ENCODE measurements around the gene SERTM1. TPM values are rescaled to one million over a fixed set of nuclear protein-coding genes. Genes with fewer than 3 reads are reported as not detected.

Gene SERTM1
- total RNA-seq, 2 donors from 2014 or later: not detected

DNA sequence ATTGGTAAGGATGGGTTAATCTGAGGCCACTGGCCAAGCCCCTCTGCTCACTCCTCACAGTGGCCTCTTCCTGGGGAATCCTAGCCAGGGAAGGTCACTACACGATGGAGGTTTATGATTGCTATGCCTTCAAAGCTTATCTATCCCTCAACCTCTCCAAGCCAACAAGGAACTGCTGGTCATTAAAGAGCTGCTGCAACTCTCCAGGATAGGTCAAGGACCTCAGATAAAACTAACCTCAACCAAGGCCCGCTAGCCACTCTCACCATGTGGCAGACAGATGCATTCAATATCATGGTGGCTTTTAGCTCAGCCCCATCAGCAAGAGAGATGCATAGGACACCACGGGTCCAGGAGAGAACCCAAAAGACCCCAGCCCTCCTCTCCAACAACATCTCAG is 71.6 kb downstream of the SERTM1 start:
- Mint-ChIP-seq H3K36me3 (no peaks in the 10 kb centered on the region), H3K27ac (no peak overlapping the region), H3K9me3 (peaks cover 0 to 8% of the 10 kb centered on the region in 2 donors)
- ATAC-seq: no peak
- no peak for DNase-seq (ENCODE audit: low spot score in 2 of 2)

DNA sequence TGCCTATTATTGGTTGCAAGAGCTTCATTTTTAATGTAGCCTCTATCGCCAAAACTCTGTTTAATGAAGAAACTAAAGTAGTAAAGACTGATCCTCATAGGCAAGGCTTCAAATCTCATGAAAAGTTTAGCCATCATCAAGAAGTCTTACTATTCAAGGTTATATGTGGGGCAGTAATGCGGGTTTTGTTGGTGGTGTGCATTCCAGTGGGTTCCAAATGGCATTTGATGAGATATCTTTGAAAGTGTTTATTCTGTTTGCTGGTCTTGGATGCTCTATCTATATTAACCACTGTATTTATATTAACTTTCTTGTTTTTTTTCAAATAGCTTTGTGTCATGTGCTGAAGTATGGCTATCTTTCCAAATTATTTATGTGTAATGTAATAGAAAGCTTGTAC is 72.2 kb downstream of the SERTM1 start:
- ATAC-seq (no peak), DNase-seq (ENCODE audit: low spot score in 2 of 2) (no peak)
- H3K9me3 Mint-ChIP-seq: peaks cover 0 to 8% of the 10 kb centered on the region in 2 donors
- H3K27ac Mint-ChIP-seq: no peak overlapping the region
- H3K36me3 Mint-ChIP-seq: no peaks in the 10 kb centered on the region

Other genes with a start within 250 kb of the SERTM1 start
- gene CCNA1, start 241.5 kb upstream of the SERTM1 start, total RNA-seq: under 1 TPM in 1 of 2 donors, not detected in 1; 0.70 TPM
- 10 to 100 TPM in 1 of 2 donors, 1 to 10 TPM in 1; 5.7 to 16.9 TPM for gene RFXAP, start 145.2 kb downstream of the SERTM1 start, total RNA-seq
- under 1 TPM in 1 of 2 donors, not detected in 1; 0.80 TPM for gene SMAD9, start 246.2 kb downstream of the SERTM1 start, total RNA-seq

All from activated naive CD4-positive, alpha-beta T cell treated with anti-CD3 and anti-CD28 coated beads, Interleukin-2, amount 50 U/mL, for 72 hours (primary cell).